Measurements from ENCODE around the gene PSMG3.

Gene PSMG3

GRCh38 chr7:1569833-1570632 is at the start of gene PSMG3 (continued):
- TF ChIP-seq, protein P1, sequence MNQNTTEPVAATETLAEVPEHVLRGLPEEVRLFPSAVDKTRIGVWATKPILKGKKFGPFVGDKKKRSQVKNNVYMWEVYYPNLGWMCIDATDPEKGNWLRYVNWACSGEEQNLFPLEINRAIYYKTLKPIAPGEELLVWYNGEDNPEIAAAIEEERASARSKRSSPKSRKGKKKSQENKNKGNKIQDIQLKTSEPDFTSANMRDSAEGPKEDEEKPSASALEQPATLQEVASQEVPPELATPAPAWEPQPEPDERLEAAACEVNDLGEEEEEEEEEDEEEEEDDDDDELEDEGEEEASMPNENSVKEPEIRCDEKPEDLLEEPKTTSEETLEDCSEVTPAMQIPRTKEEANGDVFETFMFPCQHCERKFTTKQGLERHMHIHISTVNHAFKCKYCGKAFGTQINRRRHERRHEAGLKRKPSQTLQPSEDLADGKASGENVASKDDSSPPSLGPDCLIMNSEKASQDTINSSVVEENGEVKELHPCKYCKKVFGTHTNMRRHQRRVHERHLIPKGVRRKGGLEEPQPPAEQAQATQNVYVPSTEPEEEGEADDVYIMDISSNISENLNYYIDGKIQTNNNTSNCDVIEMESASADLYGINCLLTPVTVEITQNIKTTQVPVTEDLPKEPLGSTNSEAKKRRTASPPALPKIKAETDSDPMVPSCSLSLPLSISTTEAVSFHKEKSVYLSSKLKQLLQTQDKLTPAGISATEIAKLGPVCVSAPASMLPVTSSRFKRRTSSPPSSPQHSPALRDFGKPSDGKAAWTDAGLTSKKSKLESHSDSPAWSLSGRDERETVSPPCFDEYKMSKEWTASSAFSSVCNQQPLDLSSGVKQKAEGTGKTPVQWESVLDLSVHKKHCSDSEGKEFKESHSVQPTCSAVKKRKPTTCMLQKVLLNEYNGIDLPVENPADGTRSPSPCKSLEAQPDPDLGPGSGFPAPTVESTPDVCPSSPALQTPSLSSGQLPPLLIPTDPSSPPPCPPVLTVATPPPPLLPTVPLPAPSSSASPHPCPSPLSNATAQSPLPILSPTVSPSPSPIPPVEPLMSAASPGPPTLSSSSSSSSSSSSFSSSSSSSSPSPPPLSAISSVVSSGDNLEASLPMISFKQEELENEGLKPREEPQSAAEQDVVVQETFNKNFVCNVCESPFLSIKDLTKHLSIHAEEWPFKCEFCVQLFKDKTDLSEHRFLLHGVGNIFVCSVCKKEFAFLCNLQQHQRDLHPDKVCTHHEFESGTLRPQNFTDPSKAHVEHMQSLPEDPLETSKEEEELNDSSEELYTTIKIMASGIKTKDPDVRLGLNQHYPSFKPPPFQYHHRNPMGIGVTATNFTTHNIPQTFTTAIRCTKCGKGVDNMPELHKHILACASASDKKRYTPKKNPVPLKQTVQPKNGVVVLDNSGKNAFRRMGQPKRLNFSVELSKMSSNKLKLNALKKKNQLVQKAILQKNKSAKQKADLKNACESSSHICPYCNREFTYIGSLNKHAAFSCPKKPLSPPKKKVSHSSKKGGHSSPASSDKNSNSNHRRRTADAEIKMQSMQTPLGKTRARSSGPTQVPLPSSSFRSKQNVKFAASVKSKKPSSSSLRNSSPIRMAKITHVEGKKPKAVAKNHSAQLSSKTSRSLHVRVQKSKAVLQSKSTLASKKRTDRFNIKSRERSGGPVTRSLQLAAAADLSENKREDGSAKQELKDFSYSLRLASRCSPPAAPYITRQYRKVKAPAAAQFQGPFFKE (tag by site-specific recombination; IDR thresholded peaks at IDR 0.05; ENCODE audit: borderline replicate concordance), result no peak
- TF ChIP-seq, protein P2, sequence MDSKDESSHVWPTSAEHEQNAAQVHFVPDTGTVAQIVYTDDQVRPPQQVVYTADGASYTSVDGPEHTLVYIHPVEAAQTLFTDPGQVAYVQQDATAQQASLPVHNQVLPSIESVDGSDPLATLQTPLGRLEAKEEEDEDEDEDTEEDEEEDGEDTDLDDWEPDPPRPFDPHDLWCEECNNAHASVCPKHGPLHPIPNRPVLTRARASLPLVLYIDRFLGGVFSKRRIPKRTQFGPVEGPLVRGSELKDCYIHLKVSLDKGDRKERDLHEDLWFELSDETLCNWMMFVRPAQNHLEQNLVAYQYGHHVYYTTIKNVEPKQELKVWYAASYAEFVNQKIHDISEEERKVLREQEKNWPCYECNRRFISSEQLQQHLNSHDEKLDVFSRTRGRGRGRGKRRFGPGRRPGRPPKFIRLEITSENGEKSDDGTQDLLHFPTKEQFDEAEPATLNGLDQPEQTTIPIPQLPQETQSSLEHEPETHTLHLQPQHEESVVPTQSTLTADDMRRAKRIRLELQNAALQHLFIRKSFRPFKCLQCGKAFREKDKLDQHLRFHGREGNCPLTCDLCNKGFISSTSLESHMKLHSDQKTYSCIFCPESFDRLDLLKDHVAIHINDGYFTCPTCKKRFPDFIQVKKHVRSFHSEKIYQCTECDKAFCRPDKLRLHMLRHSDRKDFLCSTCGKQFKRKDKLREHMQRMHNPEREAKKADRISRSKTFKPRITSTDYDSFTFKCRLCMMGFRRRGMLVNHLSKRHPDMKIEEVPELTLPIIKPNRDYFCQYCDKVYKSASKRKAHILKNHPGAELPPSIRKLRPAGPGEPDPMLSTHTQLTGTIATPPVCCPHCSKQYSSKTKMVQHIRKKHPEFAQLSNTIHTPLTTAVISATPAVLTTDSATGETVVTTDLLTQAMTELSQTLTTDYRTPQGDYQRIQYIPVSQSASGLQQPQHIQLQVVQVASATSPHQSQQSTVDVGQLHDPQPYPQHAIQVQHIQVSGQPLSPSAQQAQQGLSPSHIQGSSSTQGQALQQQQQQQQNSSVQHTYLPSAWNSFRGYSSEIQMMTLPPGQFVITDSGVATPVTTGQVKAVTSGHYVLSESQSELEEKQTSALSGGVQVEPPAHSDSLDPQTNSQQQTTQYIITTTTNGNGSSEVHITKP (tag by site-specific recombination; IDR thresholded peaks at IDR 0.05), result no peak; the same call in 1 of the 2 replicates
- TF ChIP-seq ZNF664 (tag by site-specific recombination; IDR thresholded peaks at IDR 0.05) (no peak), SCRT2 (tag by site-specific recombination; IDR thresholded peaks at IDR 0.05) (no peak), ZNF629 (tag by site-specific recombination; IDR thresholded peaks at IDR 0.05) (peak; percentile 51), ZNF704 (tag by site-specific recombination; IDR thresholded peaks at IDR 0.05) (no peak), ZNF785 (tag by site-specific recombination; IDR thresholded peaks at IDR 0.05) (no peak), ZNF175 (tag by site-specific recombination; IDR thresholded peaks at IDR 0.05) (no peak), ZNF394 (tag by site-specific recombination; IDR thresholded peaks at IDR 0.05; ENCODE audit: borderline replicate concordance) (0 out of 2 replicates have a peak, but pooled peaks have one; percentile 11), ZNF266 (tag by site-specific recombination; IDR thresholded peaks at IDR 0.05; ENCODE audit: low read depth) (no peak), ZNF184 (tag by site-specific recombination; IDR thresholded peaks at IDR 0.05) (no peak), ZNF19 (tag by site-specific recombination; IDR thresholded peaks at IDR 0.05; ENCODE audit: low read depth) (no peak), MEIS1 (CRISPR knock-in tag; IDR thresholded peaks at IDR 0.05; ENCODE audit: borderline replicate concordance) (no peak), SP3 (tag by site-specific recombination; IDR thresholded peaks at IDR 0.05) (peak; percentile 53; the same call in 1 of the 2 replicates), ZNF350 (tag by site-specific recombination; IDR thresholded peaks at IDR 0.05) (no peak), ZNF792 (tag by site-specific recombination; IDR thresholded peaks at IDR 0.05) (no peak), ZNF223 (tag by site-specific recombination; IDR thresholded peaks at IDR 0.05) (no peak), ZBTB1 (tag by site-specific recombination; IDR thresholded peaks at IDR 0.05) (no peak), ZBTB21 (tag by site-specific recombination; IDR thresholded peaks at IDR 0.05) (no peak), TCF7L2 (IDR thresholded peaks at IDR 0.05; ENCODE audit: borderline replicate concordance, low read depth, low read length) (no peak), ZNF426 (tag by site-specific recombination; IDR thresholded peaks at IDR 0.05) (no peak)
- TF ChIP-seq, protein P3, sequence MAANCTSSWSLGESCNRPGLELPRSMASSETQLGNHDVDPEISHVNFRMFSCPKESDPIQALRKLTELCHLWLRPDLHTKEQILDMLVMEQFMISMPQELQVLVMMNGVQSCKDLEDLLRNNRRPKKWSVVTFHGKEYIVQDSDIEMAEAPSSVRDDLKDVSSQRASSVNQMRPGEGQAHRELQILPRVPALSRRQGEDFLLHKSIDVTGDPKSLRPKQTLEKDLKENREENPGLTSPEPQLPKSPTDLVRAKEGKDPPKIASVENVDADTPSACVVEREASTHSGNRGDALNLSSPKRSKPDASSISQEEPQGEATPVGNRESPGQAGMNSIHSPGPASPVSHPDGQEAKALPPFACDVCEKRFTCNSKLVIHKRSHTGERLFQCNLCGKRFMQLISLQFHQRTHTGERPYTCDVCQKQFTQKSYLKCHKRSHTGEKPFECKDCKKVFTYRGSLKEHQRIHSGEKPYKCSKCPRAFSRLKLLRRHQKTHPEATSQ (tag by site-specific recombination; IDR thresholded peaks at IDR 0.05), result peak; percentile 82
- TF ChIP-seq, protein P4, sequence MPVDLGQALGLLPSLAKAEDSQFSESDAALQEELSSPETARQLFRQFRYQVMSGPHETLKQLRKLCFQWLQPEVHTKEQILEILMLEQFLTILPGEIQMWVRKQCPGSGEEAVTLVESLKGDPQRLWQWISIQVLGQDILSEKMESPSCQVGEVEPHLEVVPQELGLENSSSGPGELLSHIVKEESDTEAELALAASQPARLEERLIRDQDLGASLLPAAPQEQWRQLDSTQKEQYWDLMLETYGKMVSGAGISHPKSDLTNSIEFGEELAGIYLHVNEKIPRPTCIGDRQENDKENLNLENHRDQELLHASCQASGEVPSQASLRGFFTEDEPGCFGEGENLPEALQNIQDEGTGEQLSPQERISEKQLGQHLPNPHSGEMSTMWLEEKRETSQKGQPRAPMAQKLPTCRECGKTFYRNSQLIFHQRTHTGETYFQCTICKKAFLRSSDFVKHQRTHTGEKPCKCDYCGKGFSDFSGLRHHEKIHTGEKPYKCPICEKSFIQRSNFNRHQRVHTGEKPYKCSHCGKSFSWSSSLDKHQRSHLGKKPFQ (tag by site-specific recombination; IDR thresholded peaks at IDR 0.05), result no peak
- TF ChIP-seq, protein P5, sequence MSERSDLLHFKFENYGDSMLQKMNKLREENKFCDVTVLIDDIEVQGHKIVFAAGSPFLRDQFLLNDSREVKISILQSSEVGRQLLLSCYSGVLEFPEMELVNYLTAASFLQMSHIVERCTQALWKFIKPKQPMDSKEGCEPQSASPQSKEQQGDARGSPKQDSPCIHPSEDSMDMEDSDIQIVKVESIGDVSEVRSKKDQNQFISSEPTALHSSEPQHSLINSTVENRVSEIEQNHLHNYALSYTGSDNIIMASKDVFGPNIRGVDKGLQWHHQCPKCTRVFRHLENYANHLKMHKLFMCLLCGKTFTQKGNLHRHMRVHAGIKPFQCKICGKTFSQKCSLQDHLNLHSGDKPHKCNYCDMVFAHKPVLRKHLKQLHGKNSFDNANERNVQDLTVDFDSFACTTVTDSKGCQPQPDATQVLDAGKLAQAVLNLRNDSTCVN (tag by site-specific recombination; optimal IDR thresholded peaks at IDR 0.05), result peak; percentile 77

Data from HEK293 (cell line).